Naive thymus-derived CD4-positive, alpha-beta T cell (primary cell): Measurements from ENCODE around the gene RABEP1. TPM values are rescaled to one million over a fixed set of nuclear protein-coding genes. Genes with fewer than 3 reads are reported as not detected.

Experiments
- ATAC-seq: fragments of 150-1000 bp; cut with Tn5 transposase; 2 replicates; pipeline ENCODE4 v1.10.0; 2021; ENCODE audit warnings: mild to moderate bottlenecking, moderate library complexity
- CTCF ChIA-PET: fragments of 350-600 bp; sonication (Branson Sonifier 250); formaldehyde crosslinking; loops from one replicate; lab custom pipeline; 2021; ENCODE audit warnings: antibody characterized with exemption; lab: Charles Lee
- POLR2A ChIA-PET: fragments of 350-600 bp; sonication (Branson Sonifier 250); formaldehyde crosslinking; loops from one replicate; lab custom pipeline; 2021; ENCODE audit warnings: antibody characterized with exemption, inconsistent platforms; lab: Charles Lee
- DNase-seq, 9 donors: peaks; one replicate each; pipeline versions ENCODE4 v3.0.0 to v3.0.0-alpha.2; 2020 to 2022; ENCODE audit warnings: mixed read lengths in 1 of 9
- H3K27ac ChIP-seq: one replicate; pipeline ENCODE4 v1.7.0; 2013; ENCODE audit warnings: mild to moderate bottlenecking, low read depth, low read length, moderate library complexity
- H3K27me3 ChIP-seq, 2 donors: one replicate each; pipeline ENCODE4 v1.7.0; 2013; ENCODE audit warnings: low read length in 2 of 2, mild to moderate bottlenecking in 2 of 2, moderate library complexity in 2 of 2; ENCODE audit not compliant: control insufficient read depth in 2 of 2, insufficient read depth in 2 of 2
- H3K36me3 ChIP-seq, 3 experiments: 1 replicate in 2 of 3; 2 replicates in 1 of 3; pipeline ENCODE4 v1.7.0; 2013; ENCODE audit warnings: low read length in 3 of 3, mild to moderate bottlenecking in 3 of 3, moderate library complexity in 1 of 3; ENCODE audit not compliant: insufficient read depth in 3 of 3, control insufficient read depth in 2 of 3
- H3K4me1 ChIP-seq, 2 donors: one replicate each; pipeline ENCODE4 v1.7.0; 2013; ENCODE audit warnings: low read length in 2 of 2, mild to moderate bottlenecking in 2 of 2, moderate library complexity in 1 of 2; ENCODE audit not compliant: control insufficient read depth in 2 of 2, insufficient read depth in 2 of 2
- H3K4me3 ChIP-seq: 2 replicates; pipeline ENCODE4 v1.7.0; 2013; ENCODE audit warnings: mild to moderate bottlenecking, low read length
- H3K9me3 ChIP-seq, 3 experiments: 1 replicate in 2 of 3; 2 replicates in 1 of 3; pipeline ENCODE4 v1.7.0; 2013; ENCODE audit warnings: low read length in 3 of 3; ENCODE audit not compliant: control insufficient read depth in 2 of 3
- H3K27ac Mint-ChIP-seq, 9 donors: one replicate each; pipeline ENCODE4 v1.8.0; 2020 to 2022; ENCODE audit warnings: mixed read lengths in 9 of 9, mild to moderate bottlenecking in 8 of 9, moderate library complexity in 5 of 9, inconsistent platforms in 2 of 9
- H3K27me3 Mint-ChIP-seq, 5 donors: one replicate each; pipeline ENCODE4 v1.8.0; 2021 to 2022; ENCODE audit warnings: mixed read lengths in 5 of 5, mild to moderate bottlenecking in 1 of 5
- H3K36me3 Mint-ChIP-seq, 5 donors: one replicate each; pipeline ENCODE4 v1.8.0; 2020 to 2022; ENCODE audit warnings: mixed read lengths in 5 of 5, mild to moderate bottlenecking in 3 of 5, inconsistent platforms in 1 of 5
- H3K4me1 Mint-ChIP-seq, 7 donors: one replicate each; pipeline ENCODE4 v1.8.0; 2020 to 2022; ENCODE audit warnings: mixed read lengths in 7 of 7, mild to moderate bottlenecking in 3 of 7, inconsistent platforms in 1 of 7
- H3K4me3 Mint-ChIP-seq, 10 donors: one replicate each; pipeline ENCODE4 v1.8.0; 2020 to 2022; ENCODE audit warnings: mild to moderate bottlenecking in 10 of 10, mixed read lengths in 10 of 10, moderate library complexity in 6 of 10, inconsistent platforms in 2 of 10
- H3K9me3 Mint-ChIP-seq, 11 donors: one replicate each; pipeline ENCODE4 v1.8.0; 2020 to 2022; ENCODE audit warnings: mixed read lengths in 11 of 11, mild to moderate bottlenecking in 4 of 11, inconsistent platforms in 1 of 11, moderate library complexity in 1 of 11
- intact Hi-C, 2 donors: fragments of 100-400 bp; cut with micrococcal nuclease; formaldehyde crosslinking; loops; one replicate each; pipeline ENCODE4 v1.15.1; 2023
- polyA plus RNA-seq, 2 donors: library from polyadenylated mRNA; unstranded; fragments of 300-500 nt; fragmentation: Illumina TruSeq; gene quantifications; one replicate each; pipeline ENCODE4 v1.2.3, GENCODE V29; 2021
- total RNA-seq, 6 experiments: library from RNA in 5 of 6; stranded (reverse) in 5 of 6; gene quantifications; 1 replicate in 5 of 6; 2 replicates in 1 of 6; pipeline ENCODE4 v1.2.3 and lab custom pipeline; 2021 to 2026

The RABEP1 gene
- total and polyA plus RNA-seq, 7 experiments from 2014 or later = 26.2 to 58.5 (median 41.2) TPM

DNA sequence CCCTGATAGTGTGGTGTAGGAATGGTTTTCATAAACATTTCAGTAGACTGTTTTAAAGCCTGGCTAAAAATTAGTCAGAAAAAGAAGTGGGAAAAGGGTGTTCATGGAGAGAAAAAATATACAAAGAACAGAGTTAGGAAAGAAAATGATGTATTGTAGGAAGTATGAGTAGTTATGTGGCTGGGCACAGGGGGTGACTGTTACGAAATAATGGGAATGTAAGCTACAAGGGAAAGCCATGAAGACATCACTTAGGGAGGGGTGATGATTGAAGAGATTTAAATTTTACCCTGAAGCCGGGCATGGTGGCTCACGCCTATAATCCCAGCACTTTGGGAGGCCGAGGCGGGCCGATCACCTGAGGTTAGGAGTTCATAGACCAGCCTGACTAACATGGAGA lies 82.1 kb downstream of the RABEP1 start:
- no peak for DNase-seq
- peaks cover 18 to 71% (median 28%) of the 10 kb centered on the region in 3 experiments for H3K36me3 ChIP-seq
- Mint-ChIP-seq H3K27ac (peak overlapping the region in 5 of 9 donors; percentile 24 to 87 (median 37)), H3K9me3 (no peaks in the 10 kb centered on the region), H3K4me3 (no peak overlapping the region), H3K4me1 (peaks cover 0 to 2% (median 0%) of the 10 kb centered on the region in 7 donors), H3K36me3 (peaks cover 4 to 45% (median 19%) of the 10 kb centered on the region in 5 donors), H3K27me3 (no peaks in the 10 kb centered on the region)
- ChIA-PET POLR2A (interaction anchor here (0.6 kb wide), 1 partner anchor 25 kb away, joined by 3 read pairs; no protein-coding TSS in a partner anchor), CTCF (no interaction called here)
- H3K9me3 ChIP-seq = no peaks in the 10 kb centered on the region
- intact Hi-C loops = no loop called here
- H3K4me1 ChIP-seq = no peaks in the 10 kb centered on the region
- no peak overlapping the region for H3K4me3 ChIP-seq
- no peak overlapping the region for H3K27ac ChIP-seq
- no peak for ATAC-seq
- no peaks in the 10 kb centered on the region for H3K27me3 ChIP-seq

DNA sequence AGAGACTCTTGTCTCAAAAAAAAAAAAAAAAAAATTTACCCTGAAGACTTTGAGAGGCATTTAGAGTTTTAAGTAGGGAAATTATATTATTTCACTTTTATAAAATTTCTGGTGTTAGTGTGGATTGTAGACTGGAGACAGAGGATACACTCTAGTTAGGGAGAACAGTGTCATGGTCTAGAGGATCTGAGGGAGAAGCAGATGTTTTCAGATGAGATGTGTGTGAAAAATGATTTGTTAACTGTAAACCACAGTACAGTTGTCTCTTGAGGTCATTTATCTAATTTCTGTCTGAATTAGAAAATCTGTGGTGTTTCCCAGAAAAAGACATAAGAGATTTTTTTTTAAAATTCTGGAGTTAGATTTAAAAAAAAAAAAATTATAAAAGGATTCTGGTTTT lies 82.6 kb downstream of the RABEP1 start:
- POLR2A ChIA-PET = interaction anchor here (0.7 kb wide), 1 partner anchor 275 kb away, joined by 3 read pairs; no protein-coding TSS in a partner anchor
- Mint-ChIP-seq H3K36me3 (peaks cover 4 to 43% (median 24%) of the 10 kb centered on the region in 5 donors), H3K4me3 (no peak overlapping the region), H3K27ac (peak overlapping the region in 2 of 9 donors; percentile 36 to 72), H3K4me1 (peaks cover 0 to 2% (median 0%) of the 10 kb centered on the region in 7 donors), H3K27me3 (no peaks in the 10 kb centered on the region), H3K9me3 (no peaks in the 10 kb centered on the region)
- peaks cover 21 to 71% (median 28%) of the 10 kb centered on the region in 3 experiments for H3K36me3 ChIP-seq
- H3K27ac ChIP-seq = no peak overlapping the region
- no peaks in the 10 kb centered on the region for H3K4me1 ChIP-seq
- H3K27me3 ChIP-seq = no peaks in the 10 kb centered on the region
- ATAC-seq (no peak), DNase-seq (no peak)
- CTCF ChIA-PET = interaction anchor here (0.6 kb wide), 1 partner anchor 11 kb away, joined by 9 read pairs; no protein-coding TSS in a partner anchor
- no peak overlapping the region for H3K4me3 ChIP-seq
- no peaks in the 10 kb centered on the region for H3K9me3 ChIP-seq
- intact Hi-C loops = no loop called here

DNA sequence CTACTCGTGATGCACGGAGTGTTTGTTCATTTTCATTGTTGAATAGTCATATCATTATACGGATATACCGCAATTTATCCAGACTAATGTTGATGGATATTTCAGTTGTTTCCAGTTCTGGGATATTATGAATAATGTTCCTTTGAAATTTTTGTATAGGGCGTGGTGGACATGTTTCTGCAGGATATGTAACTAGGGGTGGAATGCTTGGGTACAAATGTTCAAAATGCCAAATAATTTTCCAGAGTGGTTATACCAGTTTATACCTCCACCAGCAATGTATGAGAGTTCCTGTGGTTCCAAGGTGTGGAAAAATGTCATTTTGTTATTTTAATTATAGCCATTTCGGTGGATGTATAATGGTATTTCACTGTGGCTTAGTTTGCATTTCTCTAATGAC lies 83.7 kb downstream of the RABEP1 start:
- Histone ChIP-seq H3K36me3 (peaks cover 23 to 73% (median 26%) of the 10 kb centered on the region in 3 experiments), H3K9me3 (no peaks in the 10 kb centered on the region), H3K4me3 (no peak overlapping the region), H3K4me1 (no peaks in the 10 kb centered on the region), H3K27ac (no peak overlapping the region), H3K27me3 (no peaks in the 10 kb centered on the region)
- Mint-ChIP-seq H3K4me3 (no peak overlapping the region), H3K36me3 (peaks cover 4 to 45% (median 26%) of the 10 kb centered on the region in 5 donors), H3K27ac (peak overlapping the region in 5 of 9 donors; percentile 1 to 24 (median 19)), H3K9me3 (no peaks in the 10 kb centered on the region), H3K4me1 (peaks cover 0 to 4% (median 0%) of the 10 kb centered on the region in 7 donors), H3K27me3 (no peaks in the 10 kb centered on the region)
- intact Hi-C loops = no loop called here
- DNase-seq (no peak), ATAC-seq (no peak)
- ChIA-PET POLR2A (no interaction called here), CTCF (no interaction called here)

DNA sequence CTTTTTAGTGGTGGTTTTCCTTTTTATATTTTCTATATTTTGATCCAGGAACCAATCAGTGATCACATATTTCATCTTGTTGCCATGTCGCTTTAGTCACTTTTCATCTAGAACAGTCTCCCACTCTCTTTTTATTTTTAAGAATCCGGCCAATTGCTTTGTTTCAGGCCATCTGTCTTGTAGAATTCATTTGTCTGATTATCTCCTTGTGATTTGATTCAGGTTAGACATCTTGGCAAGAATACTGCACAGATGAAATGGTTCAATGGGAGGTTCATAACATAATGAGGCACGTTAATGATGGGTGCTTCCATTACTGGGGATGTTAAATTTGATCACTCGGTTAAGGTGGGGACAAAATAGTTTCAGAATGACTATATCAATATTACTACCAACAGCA lies 88.3 kb downstream of the RABEP1 start:
- ATAC-seq (no peak), DNase-seq (no peak)
- Histone ChIP-seq H3K27me3 (no peaks in the 10 kb centered on the region), H3K36me3 (peaks cover 13 to 90% (median 20%) of the 10 kb centered on the region in 3 experiments), H3K27ac (no peak overlapping the region), H3K9me3 (no peaks in the 10 kb centered on the region), H3K4me1 (no peaks in the 10 kb centered on the region), H3K4me3 (no peak overlapping the region)
- intact Hi-C loops = no loop called here
- CTCF ChIA-PET = no interaction called here
- H3K4me3 Mint-ChIP-seq = no peak overlapping the region
- peaks cover 0 to 4% (median 0%) of the 10 kb centered on the region in 7 donors for H3K4me1 Mint-ChIP-seq
- peak overlapping the region in 3 of 9 donors; percentile 2 to 59 (median 6) for H3K27ac Mint-ChIP-seq
- POLR2A ChIA-PET = no interaction called here
- no peaks in the 10 kb centered on the region for H3K9me3 Mint-ChIP-seq
- H3K27me3 Mint-ChIP-seq = no peaks in the 10 kb centered on the region
- peaks cover 3 to 38% (median 24%) of the 10 kb centered on the region in 5 donors for H3K36me3 Mint-ChIP-seq

DNA sequence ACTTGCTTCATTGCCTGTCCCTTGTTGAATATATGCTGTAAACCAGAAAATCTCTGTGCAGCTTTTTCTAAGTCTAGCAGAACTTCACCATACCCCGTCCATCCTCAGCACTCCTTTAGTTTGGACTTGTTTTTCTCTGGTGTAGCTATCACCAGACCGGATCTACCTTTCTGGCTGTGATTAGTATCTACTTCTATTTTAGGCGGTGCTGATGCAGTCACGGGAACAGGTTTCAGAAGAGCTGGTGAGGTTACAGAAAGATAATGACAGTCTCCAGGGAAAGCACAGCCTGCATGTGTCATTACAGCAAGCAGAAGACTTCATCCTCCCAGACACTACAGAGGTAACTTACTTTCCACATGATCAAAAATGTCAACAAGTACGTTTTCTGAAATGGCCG lies 91.0 kb downstream of the RABEP1 start:
- H3K9me3 ChIP-seq = no peaks in the 10 kb centered on the region
- H3K36me3 ChIP-seq = peaks cover 15 to 89% (median 16%) of the 10 kb centered on the region in 3 experiments
- H3K27me3 ChIP-seq = no peaks in the 10 kb centered on the region
- Mint-ChIP-seq H3K9me3 (no peaks in the 10 kb centered on the region), H3K36me3 (peaks cover 3 to 39% (median 25%) of the 10 kb centered on the region in 5 donors), H3K27me3 (no peaks in the 10 kb centered on the region), H3K27ac (peak overlapping the region in 1 of 9 donors; percentile 77), H3K4me1 (peaks cover 0 to 4% (median 0%) of the 10 kb centered on the region in 7 donors), H3K4me3 (no peak overlapping the region)
- ChIA-PET POLR2A (interaction anchor here (1.4 kb wide), 1 partner anchor 8 kb away, joined by 3 read pairs; no protein-coding TSS in a partner anchor), CTCF (no interaction called here)
- no peak for ATAC-seq
- no peaks in the 10 kb centered on the region for H3K4me1 ChIP-seq
- no peak overlapping the region for H3K27ac ChIP-seq
- H3K4me3 ChIP-seq = no peak overlapping the region
- no peak for DNase-seq
- intact Hi-C loops = no loop called here

DNA sequence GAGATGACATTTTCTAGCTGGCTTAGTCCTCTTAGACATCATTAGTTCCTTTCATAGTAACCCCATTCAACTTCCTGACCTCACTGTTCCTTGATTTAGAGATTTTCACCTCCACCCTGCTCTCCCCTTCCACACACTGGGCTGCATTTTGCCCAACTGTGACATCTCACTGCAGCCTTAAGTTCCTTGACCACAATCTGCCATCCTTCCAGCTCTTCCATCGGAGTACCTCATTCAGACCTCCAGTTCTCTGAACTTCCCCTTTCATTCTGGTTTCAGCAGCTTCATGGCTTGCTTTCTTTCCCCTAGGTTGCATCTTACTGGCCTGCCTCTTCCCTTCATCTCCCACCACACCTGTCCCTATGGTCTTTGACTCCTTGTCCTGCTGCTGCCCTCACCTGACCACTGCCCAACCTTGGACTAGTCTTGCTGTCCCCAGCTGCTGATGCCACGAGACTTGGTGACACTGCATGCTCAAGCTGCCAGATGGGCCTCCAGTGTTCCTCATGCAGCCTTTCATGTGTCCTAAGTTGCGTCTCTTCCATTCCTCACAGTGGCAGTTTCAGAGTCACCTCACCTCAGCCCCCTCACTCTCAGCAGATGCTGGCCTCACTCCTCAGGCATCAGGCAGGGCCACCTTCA lies 96.6 kb downstream of the RABEP1 start:
- Histone ChIP-seq H3K4me1 (no peaks in the 10 kb centered on the region), H3K27me3 (no peaks in the 10 kb centered on the region), H3K9me3 (no peaks in the 10 kb centered on the region), H3K27ac (peak overlapping the region; percentile 13), H3K36me3 (peaks cover 14 to 87% (median 21%) of the 10 kb centered on the region in 3 experiments), H3K4me3 (no peak overlapping the region)
- POLR2A ChIA-PET = interaction anchor here (1.1 to 1.2 kb wide), 2 partner anchors 8 to 14 kb away, joined by 3 to 5 read pairs; no protein-coding TSS in a partner anchor
- H3K4me1 Mint-ChIP-seq = peaks cover 0 to 9% (median 3%) of the 10 kb centered on the region in 7 donors
- H3K27me3 Mint-ChIP-seq = no peaks in the 10 kb centered on the region
- no peak overlapping the region for H3K4me3 Mint-ChIP-seq
- intact Hi-C loops = no loop called here
- ATAC-seq (no peak), DNase-seq (no peak)
- CTCF ChIA-PET = interaction anchor here (0.6 kb wide), 1 partner anchor 28 kb away, joined by 4 read pairs; no protein-coding TSS in a partner anchor
- peaks cover 19 to 53% (median 38%) of the 10 kb centered on the region in 5 donors for H3K36me3 Mint-ChIP-seq
- H3K27ac Mint-ChIP-seq = peak overlapping the region in 8 of 9 donors; percentile 22 to 92 (median 70)
- no peaks in the 10 kb centered on the region for H3K9me3 Mint-ChIP-seq
